T-helper 2 cell treated with Interferon-gamma antibody and Interleukin-4, amounts not matched to agents 100 ng/mL and 5 ng/mL, for 36 hours (primary cell): Measurements from ENCODE around the gene ZNF492. TPM values are rescaled to one million over a fixed set of nuclear protein-coding genes. Genes with fewer than 3 reads are reported as not detected.
"Not testable (repeated sequence)": the region's sequence is repeated elsewhere in the genome, so short reads cannot be mapped to it uniquely, and the experiment has no call there.

Experiments
- intact Hi-C: fragments of 100-400 bp; cut with micrococcal nuclease; formaldehyde crosslinking; loops from one replicate; pipeline ENCODE4 v1.15.1; 2023
- total RNA-seq: library from RNA; stranded (reverse); gene quantifications from 2 replicates; pipeline ENCODE4 v1.2.3, GENCODE V29; 2022

Gene ZNF492
- total RNA-seq: 0.09 and 0.11 TPM in 2 replicates

DNA sequence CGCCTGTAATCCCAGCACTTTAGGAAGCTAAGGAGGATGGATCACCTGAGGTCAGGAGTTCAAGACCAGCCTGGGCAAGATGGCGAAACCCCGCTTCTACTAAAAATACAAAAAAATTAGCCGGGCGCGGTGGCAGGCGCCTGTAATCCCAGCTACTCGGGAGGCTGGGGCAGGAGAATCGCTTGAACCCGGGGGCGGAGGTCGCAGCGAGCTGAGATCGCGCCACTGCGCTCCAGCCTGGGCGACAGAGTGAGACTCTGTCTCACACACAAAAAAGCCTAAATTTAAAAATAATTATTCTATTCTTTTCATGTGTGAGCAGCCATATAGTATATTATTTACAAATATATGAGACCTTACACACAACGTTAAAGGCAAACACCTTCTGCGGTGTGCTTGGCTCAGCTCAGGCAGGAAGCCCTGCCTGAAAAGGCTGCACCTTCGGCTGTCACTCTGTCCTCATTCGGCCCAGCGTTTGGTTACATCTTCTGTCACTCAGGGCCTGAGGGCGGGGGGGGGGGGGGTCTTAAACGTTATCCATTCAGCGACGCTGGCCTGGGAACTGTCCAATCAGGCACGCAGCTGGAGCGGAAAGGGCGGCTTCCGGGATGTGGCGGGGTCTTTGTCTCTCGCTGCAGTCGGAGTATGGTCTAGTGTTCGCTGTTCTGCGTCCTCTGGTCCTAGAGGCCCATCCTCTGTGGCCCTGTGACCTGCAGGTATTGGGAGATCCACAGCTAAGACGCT is at the start of gene ZNF492:
Gene ZNF492 (plus strand): TSS at position 619 of the 744 bp plus-strand sequence. CDS start 19,076 bp downstream, outside the sequence.
- intact Hi-C loops: not testable (repeated sequence)

DNA sequence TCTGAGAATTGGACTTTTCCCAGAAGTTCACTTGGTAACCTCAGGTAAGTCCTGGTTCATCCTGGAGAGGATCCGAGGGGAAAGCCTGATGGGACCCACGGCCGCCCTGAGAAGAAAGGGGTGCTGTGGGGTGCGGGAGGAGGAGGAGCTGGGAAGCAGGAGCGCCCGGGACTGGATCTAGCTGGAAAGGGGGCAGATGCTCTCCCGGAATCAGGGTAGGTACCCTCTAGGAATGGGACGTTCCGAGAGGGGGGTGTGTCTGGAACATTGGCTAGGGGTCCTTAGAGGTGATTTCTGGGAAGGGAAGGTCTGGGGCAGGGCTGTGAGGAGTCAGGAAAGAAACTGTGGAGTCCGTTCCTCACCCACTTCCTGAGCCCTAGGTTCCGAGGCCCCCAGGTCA is 38.7 kb upstream of the ZNF492 start:
- intact Hi-C loops: no loop called here

DNA sequence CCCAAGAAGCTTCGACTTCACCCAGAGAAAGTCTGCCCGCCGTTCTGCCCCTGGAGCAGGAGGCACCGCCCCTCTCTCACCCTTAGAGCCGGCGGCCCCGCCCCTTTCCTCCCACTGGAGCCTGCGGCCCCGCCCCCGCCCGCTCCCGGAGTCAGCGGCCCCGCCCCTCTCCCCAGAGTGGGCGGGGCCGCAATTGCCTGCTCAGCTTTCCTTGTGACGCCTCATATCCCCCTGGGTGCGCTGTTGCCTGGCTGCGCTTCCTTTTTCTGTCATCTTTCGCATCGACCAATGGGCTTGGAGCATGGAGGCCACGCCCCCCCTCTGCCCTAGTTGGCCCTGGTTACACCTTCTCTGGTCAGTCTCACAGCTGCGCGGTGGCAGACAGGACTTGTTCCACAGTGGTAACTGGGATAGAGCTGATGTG is 38.2 kb upstream of the ZNF492 start:
- intact Hi-C loops: no loop called here

GRCh38 chr19:22600690-22601648 is 33.2 kb upstream of the ZNF492 start:
- intact Hi-C loops: no loop called here

GRCh38 chr19:22601906-22602630 is 32.1 kb upstream of the ZNF492 start:
- intact Hi-C loops: no loop called here

GRCh38 chr19:22602631-22603272 is 31.4 kb upstream of the ZNF492 start:
- intact Hi-C loops: no loop called here

DNA sequence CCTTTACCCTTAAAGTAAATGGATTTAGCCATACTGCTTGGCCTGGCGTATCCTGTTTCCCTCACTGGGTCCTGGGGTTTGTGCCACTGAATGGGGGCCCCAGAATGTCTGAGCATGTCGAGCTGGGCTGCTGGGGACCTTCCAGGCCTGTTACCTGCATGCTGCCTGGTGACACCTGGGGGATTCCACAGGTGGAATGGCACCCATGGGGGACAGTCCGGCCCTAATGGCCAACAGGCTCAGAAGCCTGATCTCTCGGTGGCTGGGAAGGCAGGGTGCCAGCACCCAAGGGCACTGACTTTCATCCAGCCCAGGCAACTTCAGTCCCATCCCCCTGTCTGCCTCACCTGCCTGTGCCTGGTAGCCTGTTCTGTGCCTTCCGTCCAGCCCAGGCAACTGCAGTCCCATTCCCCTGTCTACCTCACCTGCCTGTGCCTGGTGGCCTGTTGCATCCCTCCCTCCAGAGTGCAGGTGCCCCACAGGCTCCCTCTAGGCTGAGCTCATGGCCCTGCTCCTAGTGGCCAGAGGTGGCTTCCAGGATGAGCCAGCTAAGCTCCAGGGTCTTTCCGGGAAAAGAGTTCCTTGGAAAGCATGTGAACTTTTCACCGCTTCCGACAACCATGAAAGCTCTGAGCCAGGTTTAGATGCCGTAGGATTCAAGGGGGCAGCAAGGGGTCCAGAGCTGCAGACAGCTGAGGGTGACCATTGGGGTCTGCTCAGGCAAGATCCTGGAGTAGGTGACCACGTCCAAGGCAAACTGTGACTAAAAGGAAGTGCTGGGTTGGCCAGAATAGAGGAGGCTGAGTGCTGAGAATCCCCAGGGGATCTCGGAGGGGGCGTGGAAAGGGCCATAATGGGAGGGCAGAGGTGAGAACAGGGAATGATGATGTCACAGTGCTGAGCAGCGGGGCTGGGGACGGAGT is 30.3 kb upstream of the ZNF492 start:
- intact Hi-C loops: no loop called here

- intact Hi-C loops: no loop called here
Measured at GRCh38 chr19:22604571-22605274, 29.4 kb upstream of the ZNF492 start.

- intact Hi-C loops: no loop called here
Measured at GRCh38 chr19:22605275-22606211, 28.6 kb upstream of the ZNF492 start.

- intact Hi-C loops: no loop called here
Measured at GRCh38 chr19:22606212-22606553, 27.9 kb upstream of the ZNF492 start.

DNA sequence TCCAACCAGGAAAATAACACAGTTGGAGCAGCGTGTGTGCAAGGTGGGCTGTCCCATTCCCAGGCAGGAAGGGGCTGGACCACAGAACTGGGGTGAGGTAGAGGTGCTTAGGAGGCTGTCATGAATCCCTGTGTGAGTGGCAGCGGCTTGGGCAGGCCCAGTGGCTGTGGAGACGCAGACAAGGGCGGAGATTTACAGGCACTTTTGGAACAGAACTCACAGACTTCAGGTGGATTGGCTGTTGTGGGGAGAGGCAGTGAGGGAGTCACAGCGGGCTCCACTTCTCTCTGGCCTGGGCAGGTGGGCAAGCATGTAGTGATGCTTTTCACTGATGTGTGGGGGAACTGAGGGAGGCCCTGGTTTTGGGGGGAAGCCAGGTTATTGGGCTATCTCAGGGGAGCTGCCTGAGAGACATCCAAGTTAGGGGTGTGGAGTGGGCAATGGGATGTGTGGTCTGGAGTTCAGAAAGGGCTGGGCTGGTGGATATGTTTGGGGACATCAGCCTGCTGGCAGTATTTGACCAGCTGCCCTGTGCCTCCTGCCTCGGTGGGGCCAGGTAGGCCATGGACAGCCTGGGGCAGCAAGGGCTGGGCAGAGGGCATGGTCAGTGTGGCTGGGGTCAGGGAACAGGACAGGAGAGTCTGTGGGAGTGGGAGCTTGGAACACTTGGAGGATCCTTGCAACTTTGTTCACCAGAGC is 27.0 kb upstream of the ZNF492 start:
- intact Hi-C loops: no loop called here

DNA sequence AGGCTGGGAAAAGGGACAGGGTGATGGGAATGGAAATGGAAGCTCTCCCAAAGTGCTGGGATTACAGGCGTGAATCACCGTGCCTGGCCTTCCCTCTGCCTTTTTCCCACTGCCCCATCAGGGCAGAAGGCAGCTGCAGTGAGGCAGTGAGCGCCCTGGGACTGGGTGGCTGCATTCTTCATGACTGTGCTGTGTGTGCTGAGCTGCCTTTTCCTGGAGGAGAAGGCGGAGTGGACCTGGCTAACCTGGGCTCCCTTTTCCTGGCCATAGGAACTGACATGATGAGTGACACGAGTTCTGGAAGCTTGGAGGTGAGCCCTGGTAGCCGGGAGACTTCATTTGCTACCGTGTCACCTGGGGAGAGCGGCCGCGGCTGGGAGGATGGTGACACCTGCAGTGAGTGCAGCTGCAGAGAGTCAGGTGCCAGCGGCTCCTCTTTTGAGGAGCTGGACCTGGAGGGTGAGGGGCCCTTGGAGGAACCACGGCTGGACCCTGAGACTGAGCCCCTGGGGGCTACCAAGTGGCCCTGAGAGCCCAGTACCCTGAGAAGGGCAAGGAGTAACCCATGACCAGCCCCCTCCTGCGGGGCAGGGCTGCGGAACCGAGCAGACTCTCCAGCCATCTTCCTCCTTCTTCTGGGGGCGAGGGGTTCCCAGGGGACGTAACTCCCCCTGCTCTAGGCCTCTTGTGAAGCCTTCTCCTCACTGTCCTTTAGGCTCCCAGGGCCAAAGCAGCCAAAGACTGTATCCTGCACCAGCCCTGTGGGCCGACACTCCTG is 26.3 kb upstream of the ZNF492 start:
- intact Hi-C loops: no loop called here

GRCh38 chr19:22608441-22608840 is 25.7 kb upstream of the ZNF492 start:
- intact Hi-C loops: no loop called here

GRCh38 chr19:22609630-22610029 is 24.5 kb upstream of the ZNF492 start:
- intact Hi-C loops: no loop called here

DNA sequence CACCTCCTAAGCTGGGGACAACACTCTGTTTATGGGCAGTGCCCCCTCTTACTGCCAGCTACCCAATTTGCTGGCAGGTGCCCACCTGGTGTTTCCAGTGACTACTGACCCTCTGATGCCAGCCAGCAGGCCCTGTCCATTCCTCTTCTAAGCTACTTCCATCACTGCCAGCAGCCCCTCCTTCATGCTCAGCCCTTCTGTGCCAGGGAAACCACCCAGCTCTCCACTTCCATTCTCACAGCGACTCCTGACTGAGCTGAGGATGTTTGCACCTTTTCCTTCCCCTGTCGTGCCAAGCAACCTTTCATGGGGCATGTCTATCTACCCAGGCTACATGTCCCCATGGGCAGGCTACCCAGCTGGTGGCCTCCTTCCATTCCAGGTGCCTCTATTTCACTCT is 24.0 kb upstream of the ZNF492 start:
- intact Hi-C loops: no loop called here

DNA sequence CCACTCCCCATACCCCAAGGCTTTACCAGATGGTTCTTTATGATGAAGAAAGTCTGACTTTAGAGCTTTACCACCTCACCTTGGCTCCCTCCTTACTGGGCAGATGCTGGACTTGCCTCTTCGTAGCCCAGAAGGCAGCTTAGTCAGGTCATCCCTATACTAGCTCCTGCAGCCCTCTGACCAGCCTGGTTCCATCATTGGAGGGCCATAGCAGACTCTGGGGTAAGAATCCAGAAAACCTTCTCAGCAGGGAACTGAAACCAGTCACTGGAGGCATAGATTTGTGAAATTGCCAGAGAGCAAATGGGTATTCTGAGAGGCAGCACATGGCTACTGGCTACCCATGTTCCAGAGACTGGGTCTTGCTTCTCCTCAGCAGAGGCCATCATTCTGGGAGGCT is 21.8 kb upstream of the ZNF492 start:
- intact Hi-C loops: no loop called here

DNA sequence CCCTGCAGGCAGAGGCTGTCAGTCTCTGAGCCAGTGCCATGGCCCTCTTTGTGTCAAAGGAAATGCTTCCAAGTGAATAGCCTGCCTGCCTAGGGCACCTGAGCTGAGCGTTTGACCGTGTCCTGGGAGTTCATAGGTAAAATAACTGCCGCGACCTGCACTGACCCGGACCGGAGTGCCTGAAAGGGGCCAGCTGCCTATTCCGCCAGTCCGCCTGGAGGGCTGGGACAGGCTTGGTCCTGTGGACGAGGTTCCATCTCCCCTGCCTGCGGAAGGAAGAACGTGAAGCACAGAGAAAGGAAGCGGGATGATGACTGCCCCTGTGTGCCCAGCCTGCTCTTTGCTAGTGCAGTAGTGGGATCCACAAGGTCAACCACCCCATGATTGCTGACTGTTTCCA is 17.5 kb upstream of the ZNF492 start:
- intact Hi-C loops: no loop called here
